OCI-LY3 (cell line): Measurements from ENCODE around the gene AMMECR1.

Experiments used
- H2AFZ ChIP-seq: fragments of 200-600, 300-600 bp; shearing (Covaris generic); 2 replicates; pipeline ENCODE4 v1.6.0; 2014; ENCODE audit warnings: antibody characterized with exemption, low read depth, low read length
- H3K27ac ChIP-seq: fragments of 200-600, 300-600 bp; sonication (generic); 2 replicates; pipeline ENCODE4 v1.5.1; 2014; ENCODE audit warnings: mild to moderate bottlenecking, low read length, moderate library complexity, mixed read lengths
- H3K27me3 ChIP-seq: fragments of 200-600, 300-600 bp; sonication (generic); 2 replicates; pipeline ENCODE4 v1.6.1; 2014; ENCODE audit warnings: low read depth, low read length, mixed read lengths
- H3K36me3 ChIP-seq: fragments of 200-600, 300-600 bp; sonication (generic); replicated peaks from 2 replicates; pipeline ENCODE3; 2014; ENCODE audit warnings: low read depth, low read length, mixed read lengths
- H3K4me1 ChIP-seq: fragments of 300-600, 200-600 bp; sonication (generic); 2 replicates; pipeline ENCODE4 v1.6.1; 2014; ENCODE audit warnings: low read length, mixed read lengths
- H3K4me2 ChIP-seq: fragments of 200-600, 300-600 bp; sonication (generic); 2 replicates; pipeline ENCODE4 v1.6.1; 2014; ENCODE audit warnings: low read length, mixed read lengths
- H3K4me3 ChIP-seq: fragments of 300-600, 200-600 bp; sonication (generic); 2 replicates; pipeline ENCODE4 v1.5.1; 2014; ENCODE audit warnings: antibody characterized with exemption, mild to moderate bottlenecking, low read length, moderate library complexity
- H3K79me2 ChIP-seq: fragments of 300-600, 200-600 bp; shearing (Covaris generic); 2 replicates; pipeline ENCODE4 v1.6.1; 2014; ENCODE audit warnings: mild to moderate bottlenecking, low read length, mixed read lengths
- H3K9ac ChIP-seq: fragments of 300-600, 200-600 bp; shearing (Covaris generic); 2 replicates; pipeline ENCODE4 v1.6.0; 2014; ENCODE audit warnings: mild to moderate bottlenecking, low read length, moderate library complexity
- H3K9me3 ChIP-seq: fragments of 200-600, 300-600 bp; shearing (Covaris generic); 2 replicates; pipeline ENCODE4 v1.6.1; 2014; ENCODE audit warnings: low read length, mixed read lengths; ENCODE audit not compliant: insufficient read depth
- H4K20me1 ChIP-seq: fragments of 200-600, 300-600 bp; sonication (generic); 2 replicates; pipeline ENCODE4 v1.6.1; 2016; ENCODE audit warnings: low read length, mixed read lengths; ENCODE audit not compliant: insufficient read depth
- EZH2phosphoT487 ChIP-seq: fragments of 200-600 bp; shearing (Covaris generic); IDR thresholded peaks from 2 replicates; pipeline ENCODE4 v1.6.1; 2018; ENCODE audit warnings: antibody characterized with exemption, mixed run types, low read depth
- TF ChIP-seq, protein P1 (sequence below): fragments of 200-600, 300-600 bp; sonication (generic); IDR thresholded peaks from 2 replicates; pipeline ENCODE4 v1.5.1; 2014; ENCODE audit warnings: antibody characterized with exemption, low read length, low read depth

The AMMECR1 gene

DNA sequence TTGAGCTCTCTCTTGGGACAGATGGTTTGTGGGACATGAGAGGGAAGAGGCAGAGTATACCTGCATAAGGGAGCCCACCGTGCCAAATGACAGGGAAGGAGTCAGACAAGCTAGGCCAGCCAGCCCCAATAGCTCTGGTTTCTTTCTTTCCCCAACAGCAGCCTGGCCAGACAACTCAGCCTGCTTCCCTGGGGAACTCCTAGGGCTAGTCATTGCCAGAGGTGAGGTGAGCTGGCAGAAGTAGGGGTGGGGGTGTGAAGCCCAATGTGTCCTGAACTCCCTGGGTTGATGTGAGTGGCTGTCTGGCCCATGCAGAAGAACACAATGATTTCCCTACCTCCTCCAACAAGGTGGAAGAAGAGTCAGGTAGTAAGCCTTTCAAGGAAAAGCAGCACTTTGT is 135.5 kb downstream of the AMMECR1 start:
- Histone ChIP-seq H3K36me3 (peaks cover 3% of the 10 kb centered on the region), H3K27ac (no peak overlapping the region), H3K9me3 (no peaks in the 10 kb centered on the region), H4K20me1 (no peaks in the 10 kb centered on the region), H2AFZ (no peak overlapping the region), H3K9ac (no peak overlapping the region), H3K4me1 (no peaks in the 10 kb centered on the region), H3K79me2 (no peaks in the 10 kb centered on the region), H3K4me2 (no peak overlapping the region), H3K4me3 (no peak overlapping the region), H3K27me3 (no peaks in the 10 kb centered on the region)
- TF ChIP-seq, protein P1, sequence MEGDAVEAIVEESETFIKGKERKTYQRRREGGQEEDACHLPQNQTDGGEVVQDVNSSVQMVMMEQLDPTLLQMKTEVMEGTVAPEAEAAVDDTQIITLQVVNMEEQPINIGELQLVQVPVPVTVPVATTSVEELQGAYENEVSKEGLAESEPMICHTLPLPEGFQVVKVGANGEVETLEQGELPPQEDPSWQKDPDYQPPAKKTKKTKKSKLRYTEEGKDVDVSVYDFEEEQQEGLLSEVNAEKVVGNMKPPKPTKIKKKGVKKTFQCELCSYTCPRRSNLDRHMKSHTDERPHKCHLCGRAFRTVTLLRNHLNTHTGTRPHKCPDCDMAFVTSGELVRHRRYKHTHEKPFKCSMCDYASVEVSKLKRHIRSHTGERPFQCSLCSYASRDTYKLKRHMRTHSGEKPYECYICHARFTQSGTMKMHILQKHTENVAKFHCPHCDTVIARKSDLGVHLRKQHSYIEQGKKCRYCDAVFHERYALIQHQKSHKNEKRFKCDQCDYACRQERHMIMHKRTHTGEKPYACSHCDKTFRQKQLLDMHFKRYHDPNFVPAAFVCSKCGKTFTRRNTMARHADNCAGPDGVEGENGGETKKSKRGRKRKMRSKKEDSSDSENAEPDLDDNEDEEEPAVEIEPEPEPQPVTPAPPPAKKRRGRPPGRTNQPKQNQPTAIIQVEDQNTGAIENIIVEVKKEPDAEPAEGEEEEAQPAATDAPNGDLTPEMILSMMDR: no peak
- no peak for TF ChIP-seq EZH2phosphoT487

DNA sequence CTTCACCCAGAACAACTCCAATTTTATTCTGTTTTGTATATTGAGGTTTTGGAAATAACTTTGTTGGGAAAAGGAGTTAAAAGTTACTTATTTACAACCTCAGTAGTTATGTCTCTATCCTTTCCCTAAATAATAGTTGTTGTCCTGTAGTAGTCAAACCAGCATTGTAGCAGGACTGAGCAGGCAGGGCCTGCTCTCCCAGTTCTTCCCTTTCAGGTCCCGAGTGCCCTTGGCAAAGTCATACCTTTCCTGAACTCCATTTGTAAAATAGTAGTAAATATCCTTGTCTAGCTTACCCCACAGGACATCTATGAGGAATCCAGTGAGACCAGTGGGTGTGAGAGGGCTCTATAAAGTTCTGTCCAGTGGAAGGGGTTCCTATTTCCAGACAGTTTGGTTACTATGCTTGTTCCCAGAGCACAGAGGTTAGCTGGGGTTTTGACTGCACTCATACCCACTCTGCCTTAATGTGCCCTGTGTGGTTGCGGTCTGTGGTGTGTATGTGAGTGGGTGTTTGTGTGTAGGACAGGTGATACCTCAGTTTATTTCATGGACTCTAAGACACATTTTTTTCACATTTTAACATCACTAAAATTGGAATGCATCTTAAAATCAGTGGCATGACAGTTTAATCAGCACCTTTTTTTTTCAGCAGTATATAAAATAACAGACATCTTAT is 136.3 kb downstream of the AMMECR1 start:
- no peak overlapping the region for H3K9ac ChIP-seq
- H3K4me1 ChIP-seq: no peaks in the 10 kb centered on the region
- no peaks in the 10 kb centered on the region for H4K20me1 ChIP-seq
- H3K79me2 ChIP-seq: no peaks in the 10 kb centered on the region
- no peak overlapping the region for H3K27ac ChIP-seq
- H3K4me2 ChIP-seq: no peak overlapping the region
- TF ChIP-seq EZH2phosphoT487: no peak
- TF ChIP-seq, protein P1: no peak
- no peak overlapping the region for H2AFZ ChIP-seq
- H3K36me3 ChIP-seq: peaks cover 3% of the 10 kb centered on the region
- H3K9me3 ChIP-seq: no peaks in the 10 kb centered on the region
- no peak overlapping the region for H3K4me3 ChIP-seq
- no peaks in the 10 kb centered on the region for H3K27me3 ChIP-seq

DNA sequence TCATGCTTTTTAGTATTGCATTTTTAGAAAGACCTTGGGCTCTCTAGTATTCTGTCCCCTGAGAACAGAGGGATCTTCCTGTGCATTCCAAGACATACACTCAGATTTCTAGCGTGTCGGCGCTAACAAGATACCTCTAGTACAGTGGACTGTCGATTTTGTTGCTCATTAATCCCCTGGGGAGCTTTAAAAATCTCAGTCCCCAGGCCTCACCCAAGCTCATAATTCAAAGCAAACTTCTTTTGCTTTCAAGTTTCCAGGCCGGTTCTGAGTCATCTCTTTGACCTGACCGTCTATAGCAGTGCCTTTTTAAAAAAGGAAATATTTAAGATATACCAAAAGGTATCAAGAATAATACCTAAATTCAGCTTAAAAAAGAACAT is 137.0 kb downstream of the AMMECR1 start:
- Histone ChIP-seq H4K20me1 (no peaks in the 10 kb centered on the region), H3K27me3 (no peaks in the 10 kb centered on the region), H3K4me3 (no peak overlapping the region), H3K4me1 (no peaks in the 10 kb centered on the region), H3K9me3 (no peaks in the 10 kb centered on the region), H2AFZ (no peak overlapping the region), H3K79me2 (no peaks in the 10 kb centered on the region), H3K27ac (no peak overlapping the region), H3K9ac (no peak overlapping the region), H3K36me3 (no peaks in the 10 kb centered on the region), H3K4me2 (no peak overlapping the region)
- TF ChIP-seq, protein P1: no peak
- TF ChIP-seq EZH2phosphoT487: no peak

DNA sequence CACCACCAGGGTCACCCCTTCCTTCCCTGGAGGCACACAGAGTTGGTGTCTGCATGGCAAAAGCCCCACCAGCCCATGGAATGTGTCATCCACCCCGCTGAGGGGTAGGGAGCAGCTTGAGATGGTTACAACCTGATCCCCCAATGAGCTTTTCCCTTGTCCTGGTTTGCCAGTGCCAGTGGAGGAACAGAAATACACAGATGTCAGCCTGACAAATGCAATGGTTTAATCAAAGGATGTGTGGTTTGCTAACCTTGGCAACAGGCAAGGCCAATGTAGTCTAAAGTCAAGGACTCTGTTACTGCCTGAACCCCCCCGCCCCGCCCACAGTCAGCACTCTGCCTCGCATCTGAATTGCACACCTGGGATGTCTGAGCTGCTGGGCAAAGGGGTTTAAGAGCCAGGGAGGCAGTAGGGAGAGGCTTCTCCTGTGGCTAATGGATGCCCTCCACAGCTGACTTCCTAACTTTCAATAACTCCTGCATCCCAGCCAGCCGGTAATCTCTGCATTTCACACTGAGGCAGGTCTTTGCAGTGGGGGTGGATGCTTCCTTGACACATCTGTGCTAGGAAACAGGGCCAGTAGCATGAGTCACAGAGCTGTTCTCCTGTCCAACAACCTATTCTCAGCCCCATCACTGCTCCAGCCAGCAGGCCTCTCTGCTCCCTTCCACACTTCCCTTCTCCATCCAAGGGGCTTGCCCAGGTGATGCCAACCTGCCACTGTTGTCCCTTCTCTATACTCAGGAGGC is 137.5 kb downstream of the AMMECR1 start:
- no peak overlapping the region for H3K27ac ChIP-seq

More for the DNA sequence above, 137.5 kb downstream of the AMMECR1 start:
- no peaks in the 10 kb centered on the region for H3K27me3 ChIP-seq
- H3K4me2 ChIP-seq: no peak overlapping the region
- H2AFZ ChIP-seq: no peak overlapping the region
- no peak overlapping the region for H3K9ac ChIP-seq
- H3K79me2 ChIP-seq: no peaks in the 10 kb centered on the region
- no peak overlapping the region for H3K4me3 ChIP-seq
- H3K36me3 ChIP-seq: no peaks in the 10 kb centered on the region
- no peaks in the 10 kb centered on the region for H4K20me1 ChIP-seq
- no peaks in the 10 kb centered on the region for H3K9me3 ChIP-seq
- TF ChIP-seq, protein P1: no peak
- no peak for TF ChIP-seq EZH2phosphoT487
- H3K4me1 ChIP-seq: no peaks in the 10 kb centered on the region
